Bronchial epithelial cell (primary cell): ENCODE measurements around the gene FZD10. TPM values are rescaled to one million over a fixed set of nuclear protein-coding genes. Genes with fewer than 3 reads are reported as not detected.

Source experiments
- DNase-seq: peaks from one replicate; pipeline ENCODE4 v3.0.0-alpha.2; 2010; ENCODE audit warnings: low read depth
- FAIRE-seq: peaks from 2 replicates; lab custom pipeline; 2011; peaks lifted over from hg19 to GRCh38; lab: Jason Lieb, UNC
- H3K27me3 ChIP-seq: 2 replicates; pipeline ENCODE4 v1.5.1; 2011; ENCODE audit warnings: low read length; ENCODE audit not compliant: control insufficient read depth, insufficient read depth
- H3K36me3 ChIP-seq: 2 replicates; pipeline ENCODE4 v1.5.1; 2011; ENCODE audit warnings: low read length; ENCODE audit not compliant: control insufficient read depth, insufficient read depth
- H3K4me3 ChIP-seq: 2 replicates; pipeline ENCODE4 v1.5.1; 2011; ENCODE audit warnings: mild to moderate bottlenecking, low read depth, low read length, control low read depth
- total RNA-seq: library from RNA; depleted of rRNA; stranded (reverse); fragments of >200 nt; gene quantifications from 2 replicates; pipeline ENCODE4 v1.2.1, GENCODE V29; 2014
- TF ChIP-seq, protein P1 (sequence below): IDR thresholded peaks from 2 replicates; pipeline ENCODE4 v1.5.1; 2011; ENCODE audit warnings: mild to moderate bottlenecking, moderate library complexity, low read length, control low read depth, inconsistent platforms; ENCODE audit not compliant: insufficient read depth, severe bottlenecking

The FZD10 gene
- total RNA-seq, 1 donor from 2014 or later: 0.26 TPM

DNA sequence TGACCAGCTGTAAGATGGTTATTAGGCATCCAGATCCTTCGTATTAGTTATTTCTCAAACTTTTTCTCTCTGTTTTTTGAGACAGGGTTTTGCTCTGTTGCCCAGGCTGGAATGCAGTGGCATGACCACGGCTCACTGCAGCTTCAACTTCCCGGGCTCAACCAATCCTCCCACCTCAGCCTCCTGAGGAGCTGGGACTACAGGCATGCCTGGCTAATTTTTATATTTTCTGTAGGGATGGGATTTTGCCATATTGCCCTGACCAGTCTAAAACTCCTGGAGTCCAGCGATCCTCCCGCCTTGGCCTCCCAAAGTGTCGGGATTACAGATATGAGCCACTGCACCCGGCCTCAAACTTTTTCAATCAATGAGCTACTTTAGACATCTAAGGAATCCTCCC, 33.1 kb downstream of the FZD10 start:
- no peaks in the 10 kb centered on the region for H3K27me3 ChIP-seq
- FAIRE-seq (no peak), DNase-seq (no peak)
- TF ChIP-seq, protein P1, sequence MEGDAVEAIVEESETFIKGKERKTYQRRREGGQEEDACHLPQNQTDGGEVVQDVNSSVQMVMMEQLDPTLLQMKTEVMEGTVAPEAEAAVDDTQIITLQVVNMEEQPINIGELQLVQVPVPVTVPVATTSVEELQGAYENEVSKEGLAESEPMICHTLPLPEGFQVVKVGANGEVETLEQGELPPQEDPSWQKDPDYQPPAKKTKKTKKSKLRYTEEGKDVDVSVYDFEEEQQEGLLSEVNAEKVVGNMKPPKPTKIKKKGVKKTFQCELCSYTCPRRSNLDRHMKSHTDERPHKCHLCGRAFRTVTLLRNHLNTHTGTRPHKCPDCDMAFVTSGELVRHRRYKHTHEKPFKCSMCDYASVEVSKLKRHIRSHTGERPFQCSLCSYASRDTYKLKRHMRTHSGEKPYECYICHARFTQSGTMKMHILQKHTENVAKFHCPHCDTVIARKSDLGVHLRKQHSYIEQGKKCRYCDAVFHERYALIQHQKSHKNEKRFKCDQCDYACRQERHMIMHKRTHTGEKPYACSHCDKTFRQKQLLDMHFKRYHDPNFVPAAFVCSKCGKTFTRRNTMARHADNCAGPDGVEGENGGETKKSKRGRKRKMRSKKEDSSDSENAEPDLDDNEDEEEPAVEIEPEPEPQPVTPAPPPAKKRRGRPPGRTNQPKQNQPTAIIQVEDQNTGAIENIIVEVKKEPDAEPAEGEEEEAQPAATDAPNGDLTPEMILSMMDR: no peak
- no peaks in the 10 kb centered on the region for H3K36me3 ChIP-seq
- no peak overlapping the region for H3K4me3 ChIP-seq

DNA sequence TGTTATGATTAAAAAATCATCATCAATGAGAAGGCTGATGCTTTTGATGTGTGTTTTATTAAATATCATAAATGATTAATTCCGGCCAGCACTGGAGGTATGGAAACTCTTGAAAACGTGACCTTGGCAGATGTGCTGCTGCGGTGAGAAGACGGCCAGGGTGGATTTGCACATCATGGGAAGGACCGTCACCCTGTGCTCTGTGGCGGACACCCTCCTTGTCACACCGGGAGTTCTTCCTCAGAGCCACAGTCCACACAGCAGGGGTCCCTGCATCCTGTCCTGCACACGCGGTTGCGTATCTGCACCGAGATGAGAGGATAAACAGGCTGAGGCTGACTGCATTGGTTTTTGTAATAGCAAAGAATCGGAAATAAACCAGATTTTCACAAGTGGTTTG, 33.5 kb downstream of the FZD10 start:
- H3K36me3 ChIP-seq: no peaks in the 10 kb centered on the region
- DNase-seq: no peak
- FAIRE-seq: no peak
- no peaks in the 10 kb centered on the region for H3K27me3 ChIP-seq
- TF ChIP-seq, protein P1: no peak
- H3K4me3 ChIP-seq: no peak overlapping the region

DNA sequence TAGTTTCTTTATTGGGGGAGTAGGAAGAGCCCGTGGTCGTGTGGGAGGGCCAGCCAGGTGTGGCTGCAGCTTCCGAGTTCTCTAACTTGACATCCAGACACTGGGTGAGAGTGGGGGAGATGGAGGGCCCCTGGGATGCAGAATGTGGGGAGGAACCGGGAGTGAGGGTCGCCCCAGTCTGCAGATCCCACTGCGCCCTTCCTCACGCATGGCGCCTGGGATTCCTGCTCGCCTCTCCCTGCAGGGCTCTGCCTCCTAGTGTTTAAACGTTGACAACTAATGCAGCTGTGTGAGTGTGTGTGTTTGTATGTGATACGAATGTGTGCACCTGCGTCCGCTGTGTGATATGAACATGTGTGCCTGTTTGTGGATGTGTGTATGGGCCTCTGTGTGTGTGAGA, 34.6 kb downstream of the FZD10 start:
- H3K4me3 ChIP-seq: no peak overlapping the region
- no peaks in the 10 kb centered on the region for H3K36me3 ChIP-seq
- H3K27me3 ChIP-seq: no peaks in the 10 kb centered on the region
- no peak for DNase-seq
- peak; percentile 66 for FAIRE-seq
- TF ChIP-seq, protein P1: no peak

DNA sequence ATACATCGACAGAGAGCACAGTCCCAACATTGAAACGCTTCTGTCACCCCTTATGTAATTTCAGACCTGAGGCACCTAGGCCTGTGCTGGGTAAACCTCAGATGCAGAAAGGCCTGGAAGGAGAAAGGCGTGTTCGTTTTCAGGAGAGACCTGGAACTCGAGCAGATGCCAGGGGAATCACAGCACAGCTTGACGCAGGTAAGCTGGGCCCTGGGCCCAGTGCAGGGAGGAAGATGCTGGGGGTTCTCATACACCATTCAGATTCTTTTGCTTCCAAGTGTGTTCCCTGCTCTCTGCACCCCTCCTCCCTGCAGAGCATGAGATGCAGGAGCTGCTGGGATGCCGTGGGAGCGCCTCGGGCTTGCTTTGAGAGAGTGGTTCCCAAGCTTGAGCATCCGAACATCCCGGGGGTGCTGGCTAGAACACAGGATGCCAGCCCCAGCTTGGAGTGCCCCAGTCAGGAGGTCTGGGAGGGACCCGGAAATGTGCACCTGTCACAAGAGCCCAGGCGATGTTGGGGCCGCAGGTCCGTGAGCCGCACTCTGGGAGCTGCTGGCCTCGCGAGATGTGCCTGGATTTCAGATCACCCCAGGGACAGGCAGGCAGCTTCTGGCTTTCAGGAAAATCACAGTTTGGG, 35.9 kb downstream of the FZD10 start:
- Histone ChIP-seq H3K4me3 (no peak overlapping the region), H3K27me3 (no peaks in the 10 kb centered on the region), H3K36me3 (no peaks in the 10 kb centered on the region)
- DNase-seq: no peak
- TF ChIP-seq, protein P1: no peak
- FAIRE-seq: no peak

DNA sequence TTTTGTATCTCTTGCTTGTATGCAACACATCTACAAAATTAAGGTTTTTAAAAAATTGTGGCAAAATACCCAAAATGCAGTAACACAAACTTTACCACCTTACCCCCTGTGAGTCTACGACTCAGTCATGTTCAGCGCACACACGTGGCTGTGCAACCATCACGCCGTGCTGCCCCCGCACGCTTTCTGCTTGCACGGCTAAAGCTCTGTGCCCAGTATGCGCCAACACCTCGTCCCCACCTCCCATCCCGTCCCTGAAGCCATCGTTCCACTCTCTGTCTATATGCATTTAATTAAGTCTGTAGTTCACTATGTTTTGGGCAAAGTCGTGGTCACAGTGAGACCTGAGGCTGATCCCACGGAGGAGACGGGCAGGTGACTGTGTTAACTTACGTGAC, 36.4 kb downstream of the FZD10 start:
- TF ChIP-seq, protein P1: no peak
- DNase-seq: no peak
- H3K27me3 ChIP-seq: no peaks in the 10 kb centered on the region
- FAIRE-seq: no peak
- H3K36me3 ChIP-seq: no peaks in the 10 kb centered on the region
- no peak overlapping the region for H3K4me3 ChIP-seq
